ENCODE data around the gene HOXB6.

DNA sequence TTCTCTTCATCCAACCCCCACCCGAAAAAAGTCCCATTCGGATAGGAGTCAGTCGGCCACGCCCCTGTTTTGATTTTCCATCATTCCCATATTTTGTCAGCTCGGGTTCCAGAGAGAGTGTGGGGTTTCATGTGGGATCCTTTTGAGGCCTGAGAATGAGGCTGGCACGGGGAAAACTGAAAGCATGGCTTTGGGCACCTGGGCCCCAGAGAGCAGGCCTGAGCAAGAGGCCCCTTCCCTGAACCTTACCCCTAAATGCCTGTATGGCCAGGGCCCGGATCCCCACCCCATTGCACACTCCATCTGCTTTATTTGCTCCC lies 22.1 kb downstream of the HOXB6 start:
- TF ChIP-seq, protein P1, sequence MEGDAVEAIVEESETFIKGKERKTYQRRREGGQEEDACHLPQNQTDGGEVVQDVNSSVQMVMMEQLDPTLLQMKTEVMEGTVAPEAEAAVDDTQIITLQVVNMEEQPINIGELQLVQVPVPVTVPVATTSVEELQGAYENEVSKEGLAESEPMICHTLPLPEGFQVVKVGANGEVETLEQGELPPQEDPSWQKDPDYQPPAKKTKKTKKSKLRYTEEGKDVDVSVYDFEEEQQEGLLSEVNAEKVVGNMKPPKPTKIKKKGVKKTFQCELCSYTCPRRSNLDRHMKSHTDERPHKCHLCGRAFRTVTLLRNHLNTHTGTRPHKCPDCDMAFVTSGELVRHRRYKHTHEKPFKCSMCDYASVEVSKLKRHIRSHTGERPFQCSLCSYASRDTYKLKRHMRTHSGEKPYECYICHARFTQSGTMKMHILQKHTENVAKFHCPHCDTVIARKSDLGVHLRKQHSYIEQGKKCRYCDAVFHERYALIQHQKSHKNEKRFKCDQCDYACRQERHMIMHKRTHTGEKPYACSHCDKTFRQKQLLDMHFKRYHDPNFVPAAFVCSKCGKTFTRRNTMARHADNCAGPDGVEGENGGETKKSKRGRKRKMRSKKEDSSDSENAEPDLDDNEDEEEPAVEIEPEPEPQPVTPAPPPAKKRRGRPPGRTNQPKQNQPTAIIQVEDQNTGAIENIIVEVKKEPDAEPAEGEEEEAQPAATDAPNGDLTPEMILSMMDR (conservative IDR thresholded peaks at IDR 0.05; ENCODE audit: low read length) = no peak
- TF ChIP-seq EZH2phosphoT487 (IDR thresholded peaks at IDR 0.05; ENCODE audit: borderline replicate concordance) = no peak

Measured in Loucy (cell line).